Measurements from ENCODE around the gene YY1AP1. TPM values are rescaled to one million over a fixed set of nuclear protein-coding genes. Genes with fewer than 3 reads are reported as not detected.
"Not testable (repeated sequence)": the region's sequence is repeated elsewhere in the genome, so short reads cannot be mapped to it uniquely, and the experiment has no call there.

Gene YY1AP1
- total RNA-seq, 1 experiment from 2014 or later, result 37.6 TPM

DNA sequence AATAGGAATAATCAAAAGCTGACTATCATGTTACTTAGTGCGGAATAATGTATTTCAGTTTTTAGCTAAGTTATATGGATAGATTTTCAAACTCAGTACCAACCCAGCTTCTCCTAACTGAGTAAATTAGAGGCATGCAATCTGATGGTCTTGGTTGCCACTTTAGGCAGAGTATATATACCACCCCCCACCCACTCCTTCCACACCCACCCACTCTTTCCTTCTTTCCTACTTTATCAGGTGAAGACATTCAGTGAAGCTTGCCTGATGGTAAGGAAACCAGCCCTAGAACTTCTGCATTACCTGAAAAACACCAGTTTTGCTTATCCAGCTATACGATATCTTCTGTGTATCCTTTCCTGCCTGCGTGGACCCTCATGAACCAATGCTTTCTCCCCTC lies 36.6 kb upstream of the YY1AP1 start:
- POLR2A ChIA-PET (ENCODE audit: unreplicated experiment), result no interaction called here

DNA sequence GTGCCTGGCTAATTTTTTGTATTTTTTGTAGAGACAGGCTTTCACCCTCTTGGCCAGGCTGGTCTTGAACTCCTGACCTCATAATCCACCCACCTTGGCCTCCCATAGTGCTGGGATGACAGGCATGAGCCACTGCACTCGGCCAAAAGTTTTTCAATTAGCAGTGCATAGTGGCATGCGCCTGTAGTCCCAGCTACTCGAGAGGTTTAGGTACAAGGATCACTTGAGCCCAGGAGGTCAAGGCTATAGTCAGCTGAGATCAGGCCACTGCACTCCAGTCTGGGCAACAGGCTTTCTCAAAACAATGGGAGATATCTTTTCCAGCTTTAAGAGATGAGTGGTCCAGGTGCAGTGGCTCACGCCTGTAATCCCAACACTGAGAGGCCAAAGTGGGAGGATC lies 31.1 kb upstream of the YY1AP1 start:
- peaks cover 32% of the 10 kb centered on the region; the same call in 1 of the 2 replicates for H3K36me3 ChIP-seq (ENCODE audit: low read depth, low read length)
- H3K4me1 ChIP-seq (ENCODE audit: insufficient read depth, low read length), result no peaks in the 10 kb centered on the region
- H3K9me3 ChIP-seq (ENCODE audit: low read length), result no peaks in the 10 kb centered on the region
- no peak overlapping the region for H3K4me2 ChIP-seq (ENCODE audit: low read length)
- H3K9ac ChIP-seq (ENCODE audit: low read length), result no peak overlapping the region
- no peak for TF ChIP-seq CTCF (conservative IDR thresholded peaks at IDR 0.05; ENCODE audit: low read depth, low read length)
- TF ChIP-seq EZH2phosphoT487 (IDR thresholded peaks at IDR 0.05; ENCODE audit: borderline replicate concordance, low read length), result no peak
- TF ChIP-seq EZH2 (IDR thresholded peaks at IDR 0.05; ENCODE audit: low read length, unreplicated experiment), result no peak
- H2AFZ ChIP-seq (ENCODE audit: low read length), result no peak overlapping the region
- DNase-seq (no peak), ATAC-seq (no peak)
- H3F3A ChIP-seq (ENCODE audit: low read length, unreplicated experiment), result no peaks in the 10 kb centered on the region
- POLR2A ChIA-PET (ENCODE audit: unreplicated experiment), result no interaction called here
- H3K27me3 ChIP-seq (ENCODE audit: low read length), result no peaks in the 10 kb centered on the region
- H3K27ac ChIP-seq (ENCODE audit: low read length), result no peak overlapping the region
- H3K79me2 ChIP-seq (ENCODE audit: low read length), result peaks cover 5% of the 10 kb centered on the region; the same call in 1 of the 2 replicates
- CTCF ChIA-PET, result no interaction called here
- no peaks in the 10 kb centered on the region for H4K20me1 ChIP-seq (ENCODE audit: low read length)
- H3K4me3 ChIP-seq (ENCODE audit: low read length), result no peak overlapping the region
- BruUV-seq (replicated peaks), result no TSS peak
- H3K9me2 ChIP-seq (replicated peaks; ENCODE audit: low read length), result no peaks in the 10 kb centered on the region
- intact Hi-C loops (cut with micrococcal nuclease), result loop anchor here (10.0 kb wide), 1 partner anchor 65 kb away; no protein-coding TSS in a partner anchor

More for the DNA sequence above, 36.6 kb upstream of the YY1AP1 start:
- ATAC-seq, result no peak
- H3K9me2 ChIP-seq (replicated peaks; ENCODE audit: low read length), result no peaks in the 10 kb centered on the region
- no peak overlapping the region for H3K4me3 ChIP-seq (ENCODE audit: low read length)
- H3K9ac ChIP-seq (ENCODE audit: low read length), result no peak overlapping the region
- H3F3A ChIP-seq (ENCODE audit: low read length, unreplicated experiment), result peaks cover 5% of the 10 kb centered on the region
- H3K27ac ChIP-seq (ENCODE audit: low read length), result no peak overlapping the region
- intact Hi-C loops (cut with micrococcal nuclease), result loop anchor here (10.0 kb wide), 1 partner anchor 70 kb away; no protein-coding TSS in a partner anchor
- H4K20me1 ChIP-seq (ENCODE audit: low read length), result no peaks in the 10 kb centered on the region
- H2AFZ ChIP-seq (ENCODE audit: low read length), result no peak overlapping the region
- H3K36me3 ChIP-seq (ENCODE audit: low read depth, low read length), result peaks cover 38% of the 10 kb centered on the region
- no peaks in the 10 kb centered on the region for H3K79me2 ChIP-seq (ENCODE audit: low read length)
- TF ChIP-seq EZH2phosphoT487 (IDR thresholded peaks at IDR 0.05; ENCODE audit: borderline replicate concordance, low read length) (no peak), EZH2 (IDR thresholded peaks at IDR 0.05; ENCODE audit: low read length, unreplicated experiment) (no peak), CTCF (conservative IDR thresholded peaks at IDR 0.05; ENCODE audit: low read depth, low read length) (no peak)
- no peaks in the 10 kb centered on the region for H3K27me3 ChIP-seq (ENCODE audit: low read length)
- no peaks in the 10 kb centered on the region for H3K9me3 ChIP-seq (ENCODE audit: low read length)
- CTCF ChIA-PET, result no interaction called here
- H3K4me2 ChIP-seq (ENCODE audit: low read length), result no peak overlapping the region
- H3K4me1 ChIP-seq (ENCODE audit: insufficient read depth, low read length), result no peaks in the 10 kb centered on the region
- BruUV-seq (replicated peaks), result no TSS peak
- no peak for DNase-seq

DNA sequence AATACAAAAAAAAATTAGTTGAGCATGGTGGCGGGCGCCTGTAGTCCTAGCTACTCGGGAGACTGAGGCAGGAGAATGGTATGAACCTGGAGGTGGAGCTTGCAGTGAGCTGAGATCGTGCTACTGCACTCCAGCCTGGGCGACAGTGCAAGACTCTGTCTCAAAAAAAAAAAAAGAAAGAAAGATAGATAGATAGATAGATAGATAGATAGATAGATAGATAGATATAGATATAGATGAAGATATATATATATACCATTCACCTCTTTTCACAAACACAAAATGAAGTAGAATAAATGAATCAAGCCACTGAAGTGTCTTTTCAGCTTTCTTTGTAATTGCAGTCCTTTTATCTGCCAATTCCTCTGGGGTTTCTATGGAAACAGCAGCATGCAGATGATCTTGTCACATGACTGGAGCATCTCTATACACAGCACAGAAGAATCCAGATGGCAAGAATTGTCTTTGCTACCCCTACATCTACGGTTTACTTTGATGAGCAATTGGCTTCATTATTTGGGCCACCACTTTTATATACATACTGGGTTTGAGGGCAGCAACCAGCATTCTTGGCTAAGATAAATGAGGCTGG lies 30.0 kb upstream of the YY1AP1 start:
- H3K79me2 ChIP-seq (ENCODE audit: low read length); BruUV-seq (replicated peaks); H3K4me3 ChIP-seq (ENCODE audit: low read length); DNase-seq; H2AFZ ChIP-seq (ENCODE audit: low read length); H3F3A ChIP-seq (ENCODE audit: low read length, unreplicated experiment); CTCF ChIA-PET; H3K27ac ChIP-seq (ENCODE audit: low read length); POLR2A ChIA-PET (ENCODE audit: unreplicated experiment); H3K9me3 ChIP-seq (ENCODE audit: low read length); ATAC-seq; intact Hi-C loops (cut with micrococcal nuclease); H4K20me1 ChIP-seq (ENCODE audit: low read length); H3K9ac ChIP-seq (ENCODE audit: low read length); H3K27me3 ChIP-seq (ENCODE audit: low read length); H3K9me2 ChIP-seq (replicated peaks; ENCODE audit: low read length); H3K4me2 ChIP-seq (ENCODE audit: low read length); H3K4me1 ChIP-seq (ENCODE audit: insufficient read depth, low read length): not testable (repeated sequence)
- H3K36me3 ChIP-seq (ENCODE audit: low read depth, low read length), result peaks cover 28% of the 10 kb centered on the region; the same call in 1 of the 2 replicates

Measured in PC-3 (cell line).